ENCODE measurements around the gene PRDX5. TPM values are rescaled to one million over a fixed set of nuclear protein-coding genes. Genes with fewer than 3 reads are reported as not detected.

Gene PRDX5
- total and polyA plus RNA-seq, 2 experiments from 2014 or later = 212 to 312 TPM

- Histone ChIP-seq H3K4me3 (no peak overlapping the region), H3K27me3 (ENCODE audit: insufficient read depth) (no peaks in the 10 kb centered on the region), H4K20me1 (replicated peaks; ENCODE audit: insufficient read depth) (no peaks in the 10 kb centered on the region), H3K9me2 (ENCODE audit: insufficient read depth) (no peaks in the 10 kb centered on the region), H2AFZ (no peak overlapping the region), H3K79me2 (replicated peaks; ENCODE audit: insufficient read depth) (no peaks in the 10 kb centered on the region), H3K36me3 (ENCODE audit: insufficient read depth) (no peaks in the 10 kb centered on the region), H3K4me1 (ENCODE audit: insufficient read depth) (no peaks in the 10 kb centered on the region), H3F3A (replicated peaks; ENCODE audit: low read depth) (no peaks in the 10 kb centered on the region), H3K4me2 (no peak overlapping the region), H3K27ac (ENCODE audit: low read depth) (no peak overlapping the region)
- Mint-ChIP-seq H3K4me1 (peaks cover 2% of the 10 kb centered on the region; the same call in 2 of the 3 replicates), H3K36me3 (ENCODE audit: low read depth) (no peaks in the 10 kb centered on the region; the same call in 2 of the 3 replicates), H3K27ac (no peak overlapping the region), H3K9me3 (no peaks in the 10 kb centered on the region), H3K4me3 (no peak overlapping the region), H3K27me3 (ENCODE audit: insufficient read depth, low read depth, poor library complexity) (peaks cover 18% of the 10 kb centered on the region)
- DNase-seq (ENCODE audit: low spot score) (no peak), ATAC-seq (no peak)
- TF ChIP-seq EZH2phosphoT487 (IDR thresholded peaks at IDR 0.05; ENCODE audit: unreplicated experiment) = no peak
- no peak for TF ChIP-seq POLR2AphosphoS5 (IDR thresholded peaks at IDR 0.05; ENCODE audit: low read depth)
- no peak for TF ChIP-seq CREB1 (CRISPR knock-in tag; IDR thresholded peaks at IDR 0.05; ENCODE audit: low read depth)
- no peak for TF ChIP-seq CTCF (conservative IDR thresholded peaks at IDR 0.05; ENCODE audit: low read depth in 2 of 2)
- no peak for TF ChIP-seq ZNF462 (CRISPR knock-in tag; IDR thresholded peaks at IDR 0.05)
- TF ChIP-seq STAT1 (IDR thresholded peaks at IDR 0.05; ENCODE audit: unreplicated experiment) = no peak
- no peak for TF ChIP-seq ZNF114 (CRISPR knock-in tag; IDR thresholded peaks at IDR 0.05)
- TF ChIP-seq ETS1 (IDR thresholded peaks at IDR 0.05) = no peak
- TF ChIP-seq JUNB (IDR thresholded peaks at IDR 0.05; ENCODE audit: unreplicated experiment) = no peak
- TF ChIP-seq ZNF331 (CRISPR knock-in tag; IDR thresholded peaks at IDR 0.05; ENCODE audit: low read depth) = no peak
- no peak for TF ChIP-seq NANOG (IDR thresholded peaks at IDR 0.05; ENCODE audit: borderline replicate concordance)
- no peak for TF ChIP-seq EZH2 (IDR thresholded peaks at IDR 0.05; ENCODE audit: low read depth, unreplicated experiment)
- TF ChIP-seq REST (IDR thresholded peaks at IDR 0.05; ENCODE audit: unreplicated experiment) = no peak
Observed at GRCh38 chr11:64349404-64349803, 31.5 kb downstream of the PRDX5 start.
